ENCODE data around the gene UCK2.

GRCh38 chr1:165898837-165899236, 71.4 kb downstream of the UCK2 start:
- TF ChIP-seq CTCF (IDR thresholded peaks at IDR 0.05), result no peak
- no peak for TF ChIP-seq EZH2 (IDR thresholded peaks at IDR 0.05; ENCODE audit: borderline replicate concordance, insufficient read depth, low read depth, low read length, poor library complexity, severe bottlenecking)

All from B cell (primary cell).